GM23338 (cell line): ENCODE results near the gene CACNB2.

Experiments
- CREB1 ChIP-seq: fragments of 250-450 bp; sonication (Bioruptor Pico); IDR thresholded peaks from 2 replicates; pipeline ENCODE4 v1.5.0; 2020; ENCODE audit warnings: low read depth, mild to moderate bottlenecking, moderate library complexity
- CTCF ChIP-seq, 2 experiments: fragments of 200-600 bp in 1 of 2; sonication (generic) in 1 of 2; conservative IDR thresholded peaks; 2 replicates each; pipeline versions ENCODE4 v1.5.1 to v1.6.1; 2016 to 2017; ENCODE audit warnings: antibody characterized with exemption in 2 of 2, low read depth in 2 of 2, mild to moderate bottlenecking in 2 of 2, moderate library complexity in 1 of 2
- EZH2 ChIP-seq: fragments of 200-600 bp; sonication (generic); IDR thresholded peaks from one replicate; pipeline ENCODE4 v1.8.0; 2017; ENCODE audit warnings: antibody characterized with exemption, mild to moderate bottlenecking, low read depth; ENCODE audit not compliant: unreplicated experiment
- EZH2phosphoT487 ChIP-seq: fragments of 200-600 bp; sonication (generic); IDR thresholded peaks from one replicate; pipeline ENCODE4 v1.8.1; 2018; ENCODE audit warnings: antibody characterized with exemption; ENCODE audit not compliant: unreplicated experiment
- JUNB ChIP-seq: IDR thresholded peaks from one replicate; pipeline ENCODE4 v1.6.1; 2016; ENCODE audit warnings: antibody characterized with exemption; ENCODE audit not compliant: unreplicated experiment
- POLR2AphosphoS5 ChIP-seq: IDR thresholded peaks from 2 replicates; pipeline ENCODE4 v1.6.1; 2016; ENCODE audit warnings: antibody characterized with exemption, low read depth
- REST ChIP-seq: IDR thresholded peaks from one replicate; pipeline ENCODE4 v1.6.1; 2018; ENCODE audit warnings: antibody characterized with exemption; ENCODE audit not compliant: unreplicated experiment
- ZNF114 ChIP-seq: fragments of 250-450 bp; sonication (Bioruptor Pico); IDR thresholded peaks from 2 replicates; pipeline ENCODE4 v1.5.0; 2020; ENCODE audit warnings: mild to moderate bottlenecking, moderate library complexity
- ZNF462 ChIP-seq: fragments of 250-450 bp; sonication (Bioruptor Pico); IDR thresholded peaks from 2 replicates; pipeline ENCODE4 v1.5.0; 2020; ENCODE audit warnings: mild to moderate bottlenecking, moderate library complexity

GRCh38 chr10:18094793-18095192 is 45.4 kb upstream of the CACNB2 start:
- TF ChIP-seq CTCF (conservative IDR thresholded peaks at IDR 0.05; ENCODE audit: low read depth in 2 of 2) (no peak), POLR2AphosphoS5 (no peak), REST (no peak), EZH2phosphoT487 (no peak), EZH2 (no peak), CREB1 (CRISPR knock-in tag) (no peak), ZNF114 (CRISPR knock-in tag) (no peak), ZNF462 (peak; percentile 51; the same call in 1 of the 2 replicates), JUNB (no peak)
